Measurements from ENCODE around the gene PRDM2. TPM values are rescaled to one million over a fixed set of nuclear protein-coding genes. Genes with fewer than 3 reads are reported as not detected.

The PRDM2 gene
- total RNA-seq, 2 donors from 2014 or later: 29.3 to 30.0 TPM

GRCh38 chr1:13699510-13699909 is 478 bp upstream of the PRDM2 start:
- H3K36me3 ChIP-seq: no peaks in the 10 kb centered on the region
- peak overlapping the region; percentile 74 for H3K4me3 ChIP-seq
- H3K9me3 ChIP-seq: no peaks in the 10 kb centered on the region
- H3K9ac ChIP-seq (ENCODE audit: low read depth in 2 of 2, low read length in 2 of 2): peak overlapping the region; percentile 1 to 84
- DNase-seq: peak; percentile 30
- TF ChIP-seq CTCF (IDR thresholded peaks at IDR 0.05): no peak
- H3K27me3 ChIP-seq: no peaks in the 10 kb centered on the region
- intact Hi-C loops (cut with DNase I): no loop called here
- no peaks in the 10 kb centered on the region for H3K4me1 ChIP-seq
- peak overlapping the region; percentile 83 for H3K27ac ChIP-seq

- no peak for TF ChIP-seq CTCF (IDR thresholded peaks at IDR 0.05)
- Histone ChIP-seq H3K9me3 (no peaks in the 10 kb centered on the region), H3K36me3 (no peaks in the 10 kb centered on the region), H3K27me3 (no peaks in the 10 kb centered on the region), H3K27ac (peak overlapping the region; percentile 83), H3K9ac (ENCODE audit: low read depth in 2 of 2, low read length in 2 of 2) (peak overlapping the region; percentile 67 to 84), H3K4me1 (no peaks in the 10 kb centered on the region), H3K4me3 (peak overlapping the region; percentile 74)
- intact Hi-C loops (cut with DNase I): no loop called here
- peak; percentile 46 for DNase-seq
These were observed 708 bp downstream of the PRDM2 start for GRCh38 chr1:13700521-13701270.

- H3K36me3 ChIP-seq: no peaks in the 10 kb centered on the region
- H3K9me3 ChIP-seq: no peaks in the 10 kb centered on the region
- H3K27ac ChIP-seq: peak overlapping the region; percentile 83
- H3K27me3 ChIP-seq: no peaks in the 10 kb centered on the region
- TF ChIP-seq CTCF (IDR thresholded peaks at IDR 0.05): no peak
- H3K4me3 ChIP-seq: peak overlapping the region; percentile 74
- DNase-seq: no peak
- peaks cover under 1% of the 10 kb centered on the region for H3K4me1 ChIP-seq
- H3K9ac ChIP-seq (ENCODE audit: low read depth in 2 of 2, low read length in 2 of 2): no peak overlapping the region
- intact Hi-C loops (cut with DNase I): no loop called here
These were observed 1.3 kb downstream of the PRDM2 start for GRCh38 chr1:13701271-13701640.

GRCh38 chr1:13702425-13703127 is 2.6 kb downstream of the PRDM2 start:
- Histone ChIP-seq H3K36me3 (no peaks in the 10 kb centered on the region), H3K27me3 (no peaks in the 10 kb centered on the region), H3K9ac (ENCODE audit: low read depth in 2 of 2, low read length in 2 of 2) (no peak overlapping the region), H3K27ac (no peak overlapping the region), H3K4me3 (no peak overlapping the region), H3K4me1 (peaks cover 4% of the 10 kb centered on the region), H3K9me3 (no peaks in the 10 kb centered on the region)
- TF ChIP-seq CTCF (IDR thresholded peaks at IDR 0.05): no peak
- intact Hi-C loops (cut with DNase I): no loop called here
- DNase-seq: no peak

- intact Hi-C loops (cut with DNase I): no loop called here
- TF ChIP-seq CTCF (IDR thresholded peaks at IDR 0.05): no peak
- DNase-seq: no peak
- Histone ChIP-seq H3K27me3 (no peaks in the 10 kb centered on the region), H3K4me3 (no peak overlapping the region), H3K4me1 (peaks cover 4% of the 10 kb centered on the region), H3K9me3 (no peaks in the 10 kb centered on the region), H3K27ac (no peak overlapping the region), H3K9ac (ENCODE audit: low read depth in 2 of 2, low read length in 2 of 2) (no peak overlapping the region), H3K36me3 (no peaks in the 10 kb centered on the region)
These were observed 3.1 kb downstream of the PRDM2 start for GRCh38 chr1:13703128-13703513.

Measured in colonic mucosa (tissue), 4 donors.